ENCODE measurements around the gene SGSM1. TPM values are rescaled to one million over a fixed set of nuclear protein-coding genes. Genes with fewer than 3 reads are reported as not detected.
"Not testable (repeated sequence)": the region's sequence is repeated elsewhere in the genome, so short reads cannot be mapped to it uniquely, and the experiment has no call there.

The SGSM1 gene
- total RNA-seq, 1 donor from 2014 or later, result 1.2 TPM

GRCh38 chr22:24894998-24895397 lies 89.0 kb downstream of the SGSM1 start:
- peak; percentile 72 for DNase-seq

DNA sequence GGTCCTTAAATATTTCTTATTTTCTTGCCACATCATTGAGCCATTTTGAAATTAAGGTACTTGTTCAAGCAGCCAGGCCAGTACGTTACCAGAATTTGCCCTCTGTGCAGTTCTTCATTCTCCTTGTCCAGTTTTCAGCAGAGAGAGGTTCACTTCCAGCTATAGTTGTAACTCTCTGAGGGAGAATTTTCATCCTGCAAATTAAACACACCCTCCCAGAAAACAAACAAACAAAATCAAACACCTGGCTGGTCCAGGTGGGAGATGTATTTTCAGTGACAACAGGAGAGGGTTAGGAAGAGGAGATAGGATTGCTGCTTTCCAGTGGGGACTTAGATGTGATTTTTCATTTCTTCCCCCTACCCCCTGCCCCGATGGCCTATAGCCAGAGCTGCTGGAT lies 95.4 kb downstream of the SGSM1 start:
- no peak for DNase-seq

- DNase-seq, result no peak
Measured at GRCh38 chr22:24905909-24906308, 99.9 kb downstream of the SGSM1 start.

DNA sequence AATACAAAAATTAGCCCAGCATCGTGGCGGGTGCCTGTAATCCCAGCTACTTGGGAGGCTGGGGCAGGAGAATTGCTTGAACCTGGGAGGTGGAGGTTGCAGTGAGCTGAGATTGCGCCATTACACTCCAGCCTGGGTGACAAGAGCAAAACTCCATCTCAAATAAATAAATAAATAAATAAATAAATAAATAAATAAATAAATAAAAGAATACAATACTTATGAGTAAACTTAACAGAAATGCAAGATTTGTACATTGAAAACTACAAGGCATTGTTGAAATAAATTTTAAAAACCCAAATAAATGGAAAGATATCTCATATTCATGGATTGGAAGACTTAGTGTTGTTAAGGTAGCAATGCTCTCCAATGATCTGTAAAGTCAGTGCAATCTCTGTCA lies 101.1 kb downstream of the SGSM1 start:
- DNase-seq, result not testable (repeated sequence)

- no peak for DNase-seq
Measured at GRCh38 chr22:24920029-24920428, 114.0 kb downstream of the SGSM1 start.

DNA sequence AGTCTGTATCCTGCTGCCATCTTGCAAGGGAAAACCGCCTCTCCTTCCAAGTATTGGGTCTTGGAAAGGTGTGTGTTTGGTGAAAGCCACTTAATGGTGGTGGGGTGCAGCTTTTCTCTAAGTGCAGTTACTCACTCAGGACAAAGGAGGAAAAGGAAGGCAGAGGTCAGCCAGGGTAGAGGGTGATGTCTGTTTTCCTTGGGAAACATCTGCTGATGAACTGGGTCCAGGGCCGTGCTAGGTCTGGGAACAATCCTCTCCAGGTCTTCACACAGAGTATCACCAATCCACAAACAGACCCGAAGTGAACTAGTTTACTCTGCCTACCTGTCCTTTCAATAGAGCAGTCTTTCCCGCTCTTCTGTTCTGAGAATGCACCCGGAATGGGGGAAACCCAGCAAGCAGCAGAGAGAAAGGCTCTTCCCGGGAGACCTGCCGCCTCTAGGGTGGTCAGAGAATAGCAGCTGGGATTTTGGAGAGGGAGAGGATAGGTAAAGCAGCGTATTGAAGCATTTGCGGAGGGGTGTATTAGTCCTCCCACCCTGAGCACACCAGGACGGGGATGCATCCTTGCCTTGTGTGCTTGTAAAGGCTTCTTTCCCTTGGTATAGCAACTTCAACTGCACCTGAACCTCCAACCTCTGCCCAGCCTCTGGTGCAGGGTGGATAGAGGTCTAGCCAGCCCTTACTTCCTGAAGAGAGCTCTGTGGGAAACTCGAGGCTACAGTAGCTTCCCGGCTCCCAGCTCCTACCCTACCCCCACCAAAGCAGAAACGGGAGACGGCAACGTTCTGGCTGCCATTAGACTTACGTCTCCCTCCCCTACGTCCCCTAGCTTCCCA lies 119.8 kb downstream of the SGSM1 start:
- no peak for DNase-seq

DNA sequence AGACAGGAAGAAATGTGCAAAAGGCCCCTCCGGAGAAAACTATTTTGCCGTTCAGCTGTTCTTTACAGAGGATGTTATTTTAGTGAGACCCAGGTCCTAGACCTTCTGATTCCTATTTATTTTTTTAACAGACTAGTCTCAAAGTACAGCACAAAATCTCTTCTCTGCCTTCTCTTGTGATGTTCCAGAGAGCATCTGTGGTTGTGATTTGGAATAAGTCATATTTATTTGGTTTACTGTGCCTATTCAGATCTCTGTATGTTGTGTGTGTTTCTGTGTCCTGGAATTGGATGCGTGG lies 120.4 kb downstream of the SGSM1 start:
- DNase-seq, result no peak

DNA sequence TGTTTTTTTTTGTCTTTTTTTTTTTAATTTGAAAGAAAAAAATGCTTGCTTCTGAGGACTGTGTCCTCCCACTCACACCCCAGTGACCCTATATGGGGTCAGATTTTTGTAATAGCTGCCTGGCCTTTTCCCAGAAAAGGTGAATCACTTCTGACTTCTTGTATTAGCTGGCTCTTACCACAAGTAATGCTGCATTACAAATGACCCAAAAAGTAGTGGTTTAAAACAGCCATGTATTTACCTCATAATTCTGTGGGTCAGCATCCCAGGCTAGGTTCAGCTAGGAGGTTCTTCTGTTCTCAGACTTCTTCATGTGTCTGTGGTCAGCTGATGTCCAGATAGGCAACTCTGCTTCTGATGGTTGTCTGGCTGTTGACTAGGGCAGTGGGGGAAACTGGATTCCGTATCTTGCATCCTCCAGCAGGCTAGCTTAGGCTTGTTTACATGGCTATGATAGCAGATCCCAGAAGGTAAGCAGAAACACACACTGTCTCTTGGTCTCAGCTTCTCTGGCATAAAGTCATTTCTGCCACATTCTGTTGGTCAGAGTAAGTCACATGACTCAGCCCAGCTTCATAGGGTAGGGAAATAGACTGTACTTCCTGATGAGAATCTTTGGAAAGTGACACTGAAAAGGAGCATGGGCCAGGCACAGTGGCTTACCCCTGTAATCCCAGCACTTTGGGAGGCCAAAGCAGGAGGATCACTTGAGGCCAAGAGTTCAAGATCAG lies 121.0 kb downstream of the SGSM1 start:
- no peak for DNase-seq

- no peak for DNase-seq
Measured at GRCh38 chr22:24928322-24928721, 122.3 kb downstream of the SGSM1 start.

GRCh38 chr22:24930678-24931077 lies 124.7 kb downstream of the SGSM1 start:
- DNase-seq, result no peak

- DNase-seq, result no peak
Measured at GRCh38 chr22:24935771-24936483, 129.9 kb downstream of the SGSM1 start.

DNA sequence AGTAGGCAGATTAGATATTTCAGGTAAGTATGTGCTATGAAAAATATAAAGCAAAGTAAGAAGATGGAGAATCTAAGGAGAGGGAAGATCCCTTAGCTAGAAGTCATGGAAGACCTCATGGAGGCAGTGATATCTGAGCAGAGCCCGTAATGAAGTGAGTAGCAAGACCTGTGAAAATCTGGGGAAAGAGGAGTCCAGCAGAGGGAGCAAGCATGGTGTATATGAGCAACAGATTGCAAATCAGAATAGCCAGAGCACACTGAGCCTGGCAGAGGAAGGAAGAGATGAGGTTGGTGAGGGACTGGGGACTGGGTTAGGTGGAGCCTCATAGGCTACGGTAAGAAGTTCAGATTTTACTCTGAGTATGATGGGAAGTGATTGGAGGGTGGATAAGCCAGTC lies 131.1 kb downstream of the SGSM1 start:
- DNase-seq, result no peak

DNA sequence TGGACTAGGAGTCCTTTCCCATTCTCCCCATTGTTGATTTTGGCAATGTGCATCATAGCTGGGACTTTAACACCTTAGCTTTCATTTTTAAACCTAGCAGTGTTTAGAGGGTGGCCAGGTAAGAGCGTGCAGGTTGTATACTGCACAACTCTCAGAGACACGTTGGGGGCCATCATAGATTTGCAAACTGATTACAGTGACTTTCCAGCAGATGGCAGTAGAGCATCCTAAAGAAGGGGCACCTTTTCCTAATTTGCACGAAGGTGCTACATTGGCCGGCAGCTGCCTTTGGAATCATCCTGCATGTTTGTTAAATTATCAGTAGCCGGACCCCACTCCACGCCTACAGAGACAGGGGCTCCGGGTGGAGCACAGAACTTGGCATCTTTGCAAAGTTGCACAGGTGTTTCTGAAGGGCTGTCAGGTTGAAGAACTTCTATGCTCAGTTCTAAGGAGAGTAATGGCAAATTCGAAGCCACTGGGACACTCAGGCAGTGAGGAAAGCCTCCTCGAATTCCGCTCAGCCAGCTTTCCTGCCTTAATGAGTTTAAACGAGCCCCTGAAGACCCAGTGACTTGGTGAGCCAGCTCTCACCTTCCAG lies 132.8 kb downstream of the SGSM1 start:
- DNase-seq, result peak; percentile 69

DNA sequence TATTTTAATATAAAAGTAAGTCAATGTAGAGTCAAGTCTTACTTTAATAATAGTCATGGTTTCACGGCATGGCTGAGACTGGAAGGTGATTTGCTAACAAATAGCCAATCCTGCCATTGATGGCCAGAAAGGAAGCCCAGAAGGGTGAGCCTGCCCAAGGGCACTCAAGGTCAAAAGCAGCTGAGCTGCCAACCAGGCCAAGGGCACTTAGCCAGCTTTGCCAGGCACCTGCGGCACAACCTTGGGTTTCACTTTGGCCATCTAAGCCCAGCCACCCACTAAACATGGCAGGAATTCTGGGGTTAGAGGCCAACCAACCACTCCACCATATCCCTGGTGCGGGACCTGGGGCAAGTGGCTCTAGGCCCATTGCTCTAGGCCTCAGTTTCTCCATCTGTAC lies 136.3 kb downstream of the SGSM1 start:
- no peak for DNase-seq

DNA sequence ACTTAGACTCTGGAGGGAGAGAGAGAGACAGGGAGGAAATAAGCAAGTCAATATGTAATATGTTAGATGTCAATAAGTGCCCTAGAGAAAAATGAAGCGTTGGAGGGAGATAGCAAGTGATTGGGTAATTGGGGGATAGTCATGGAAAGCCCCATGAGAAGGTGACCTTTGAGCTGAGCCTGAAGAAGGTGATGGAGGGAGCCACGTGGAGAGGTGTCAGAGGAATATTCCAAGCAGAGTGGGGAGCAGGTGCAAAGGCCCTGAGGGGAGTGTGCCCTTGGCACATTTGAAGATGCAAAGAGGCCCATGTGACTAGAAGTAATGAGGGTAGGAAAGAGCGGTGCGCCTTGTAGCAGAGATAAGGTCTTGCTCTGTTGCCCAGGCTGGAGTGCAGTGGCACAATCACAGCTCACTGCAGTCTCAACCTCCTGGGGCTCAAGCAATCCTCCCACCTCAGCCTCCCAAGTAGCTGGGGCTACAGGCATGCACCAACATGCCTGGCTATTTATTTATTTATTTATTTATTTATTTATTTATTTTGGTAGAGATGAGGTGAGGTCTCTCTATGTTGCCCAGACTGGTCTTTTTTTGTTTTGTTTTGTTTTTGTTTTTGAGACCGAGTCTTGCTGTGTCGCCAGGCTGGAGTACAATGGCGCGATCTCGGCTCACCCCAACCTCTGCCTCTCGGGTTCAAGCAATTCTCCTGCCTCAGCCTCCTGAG lies 138.4 kb downstream of the SGSM1 start:
- no peak for DNase-seq

GRCh38 chr22:24945430-24945829 lies 139.4 kb downstream of the SGSM1 start:
- no peak for DNase-seq

DNA sequence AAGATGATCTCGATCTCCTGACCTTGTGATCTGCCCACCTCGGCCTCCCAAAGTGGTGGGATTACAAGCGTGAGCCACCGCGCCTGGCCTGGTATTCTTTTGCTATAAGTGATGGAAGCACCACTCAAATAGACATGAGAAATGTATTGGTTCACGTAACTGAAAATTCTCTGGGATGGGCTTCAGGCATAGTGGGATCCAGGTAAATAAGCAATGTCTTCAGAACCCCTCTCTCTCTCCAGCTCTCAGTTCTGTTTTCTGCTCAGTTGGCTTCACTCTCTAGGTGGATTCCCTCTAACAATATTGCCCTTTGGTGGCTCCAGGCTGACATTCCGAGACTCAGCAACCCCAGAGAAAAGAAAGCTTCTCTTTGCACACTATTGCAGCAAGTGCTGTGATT lies 141.4 kb downstream of the SGSM1 start:
- DNase-seq, result no peak

- DNase-seq, result no peak
Measured at GRCh38 chr22:24947881-24948280, 141.9 kb downstream of the SGSM1 start.

DNA sequence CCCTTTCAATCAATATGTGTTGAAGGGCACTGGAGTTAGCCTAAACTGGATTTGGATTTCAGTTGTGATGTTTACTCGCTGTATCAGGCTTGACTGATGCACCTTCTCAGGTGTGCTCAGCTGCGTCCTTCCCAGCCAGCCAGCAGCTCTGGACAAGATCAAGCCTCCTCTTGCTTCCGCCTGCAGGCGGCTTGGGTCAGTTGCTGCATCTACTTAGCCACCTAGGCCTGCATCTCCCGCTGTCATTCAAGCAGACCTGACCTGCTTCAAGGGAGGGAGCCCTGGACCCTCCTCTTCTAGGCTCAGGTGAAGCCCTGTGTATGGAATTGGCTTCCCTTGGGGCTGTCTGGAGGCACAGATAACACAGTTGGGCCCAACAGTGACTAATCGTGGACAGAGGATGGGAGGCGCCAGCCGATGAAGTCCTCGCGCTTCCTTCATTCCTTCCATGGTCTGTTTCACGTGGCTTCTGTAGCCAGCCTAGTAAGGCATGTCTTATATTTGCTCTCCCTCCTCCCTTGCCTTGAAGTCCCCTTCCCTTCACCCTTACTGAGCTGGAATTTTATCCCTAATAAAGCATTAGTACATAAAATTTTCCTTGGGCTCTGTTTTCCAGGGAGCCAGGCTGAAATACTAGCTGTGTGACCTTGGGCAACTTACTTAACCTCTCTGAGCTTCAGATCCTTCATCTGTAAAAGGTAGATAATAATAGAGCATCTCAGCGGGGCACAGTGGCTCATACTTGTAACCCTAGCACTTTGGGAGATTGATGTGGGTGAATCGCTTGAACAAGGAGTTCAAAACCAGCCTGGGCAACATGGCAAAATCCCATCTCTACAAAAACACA lies 142.6 kb downstream of the SGSM1 start:
- no peak for DNase-seq

DNA sequence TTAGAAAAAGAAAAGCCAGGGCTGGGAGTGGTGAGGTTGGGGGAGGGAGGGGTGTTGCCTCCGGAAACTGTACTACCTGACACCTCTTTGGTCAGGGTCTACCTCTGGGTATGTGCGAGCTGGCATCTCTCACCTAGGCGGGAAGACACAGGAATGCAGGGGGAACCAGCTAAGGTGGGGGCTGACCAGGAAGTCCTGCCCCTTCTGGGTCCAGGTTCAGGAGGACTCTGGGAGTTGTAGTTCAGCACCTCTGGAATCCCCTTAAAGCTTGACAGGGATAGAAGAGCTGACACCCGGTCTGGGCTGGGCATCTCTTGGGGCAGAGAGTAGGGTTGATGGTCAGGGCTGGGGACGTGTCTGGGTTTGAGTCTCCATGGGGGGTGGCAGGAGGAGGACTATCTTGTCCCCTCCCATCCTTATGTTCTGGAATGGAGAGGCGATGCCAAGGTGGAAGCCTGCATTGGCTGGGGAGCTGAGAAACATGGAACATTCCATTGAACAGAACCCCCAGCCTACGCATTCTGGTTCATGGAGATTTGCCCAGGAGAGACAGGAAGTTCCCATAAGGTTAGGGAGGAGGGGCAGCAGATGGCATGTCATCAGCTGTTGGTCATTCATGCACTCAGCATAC lies 144.4 kb downstream of the SGSM1 start:
- DNase-seq, result no peak

Measured in tongue (tissue), 2 donors.